Activated gamma-delta T cell (primary cell): Measurements from ENCODE around the gene CIDEB.

Experiments used
- DNase-seq: peaks from one replicate; lab custom pipeline; 2025; lab: John Stamatoyannopoulos, UW

Gene CIDEB

DNA sequence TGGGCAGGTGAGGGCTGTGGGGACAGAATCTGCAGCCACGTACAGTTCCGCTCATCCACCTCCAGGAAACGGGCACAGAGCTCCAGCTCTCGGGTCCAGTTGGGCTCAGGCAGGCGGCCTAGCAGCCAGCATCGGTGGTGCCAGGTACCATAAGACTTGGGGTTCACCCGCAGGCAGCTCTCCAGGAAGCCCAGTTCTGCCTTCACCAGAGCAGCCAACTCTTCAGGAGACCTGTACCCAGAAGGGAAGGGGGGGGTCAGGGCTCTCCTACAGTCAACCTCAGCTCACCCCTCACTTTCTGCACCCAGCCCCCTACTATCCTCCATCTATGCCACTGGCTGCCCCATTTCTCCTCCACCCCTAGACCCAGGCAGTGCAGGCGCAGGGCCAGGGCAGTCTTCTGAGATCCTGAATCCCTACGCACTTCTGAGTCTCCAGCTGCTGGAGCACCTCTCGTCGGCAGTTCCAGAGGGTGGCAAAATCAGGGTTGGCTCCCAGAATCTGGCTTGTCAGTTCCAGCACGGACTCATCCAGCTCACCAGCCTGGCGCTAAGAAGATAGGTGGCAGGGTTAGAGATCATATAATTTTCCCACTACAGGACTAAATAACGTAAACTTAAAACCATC, 37.8 kb downstream of the CIDEB start:
- DNase-seq: no peak

DNA sequence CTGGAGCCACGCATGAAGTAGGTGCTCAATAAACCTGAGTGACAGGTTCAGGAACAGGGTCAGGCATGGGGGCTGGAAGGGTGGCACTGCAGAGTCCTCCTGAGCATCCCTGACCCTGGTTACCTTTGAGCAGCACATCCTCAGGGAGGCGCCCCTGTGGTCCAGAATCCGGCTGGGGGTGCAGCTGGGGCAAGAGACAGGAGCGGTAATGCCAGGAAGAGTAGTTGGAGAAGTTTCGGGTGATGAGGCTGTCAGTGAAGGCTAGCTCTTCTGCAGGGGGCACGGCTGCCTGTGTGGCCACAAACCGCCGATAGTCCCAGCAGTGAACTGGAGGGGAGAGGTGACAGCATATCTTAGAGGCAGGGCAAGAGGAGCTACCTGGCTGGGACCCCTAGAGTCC, 38.4 kb downstream of the CIDEB start:
- DNase-seq: no peak

DNA sequence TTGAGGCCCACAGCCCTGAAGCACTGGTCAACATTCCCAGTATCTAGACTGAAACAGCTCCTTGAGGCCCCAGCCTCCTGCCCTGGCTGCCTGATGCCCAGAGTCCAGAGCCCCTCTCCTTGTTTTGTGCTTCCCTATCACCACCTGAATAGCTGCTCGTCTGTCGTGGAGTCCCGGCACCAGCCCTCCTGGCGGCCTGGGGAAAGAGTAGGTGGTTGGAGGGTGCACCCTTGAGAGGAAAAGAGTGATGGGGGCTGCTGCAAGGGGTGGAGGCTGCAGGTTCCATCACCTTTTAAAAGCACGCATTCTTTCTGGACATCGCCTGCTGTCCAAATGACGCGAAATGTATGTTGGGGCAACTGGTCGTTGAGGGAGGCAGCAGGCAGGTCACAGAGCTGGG, 39.6 kb downstream of the CIDEB start:
- no peak for DNase-seq

DNA sequence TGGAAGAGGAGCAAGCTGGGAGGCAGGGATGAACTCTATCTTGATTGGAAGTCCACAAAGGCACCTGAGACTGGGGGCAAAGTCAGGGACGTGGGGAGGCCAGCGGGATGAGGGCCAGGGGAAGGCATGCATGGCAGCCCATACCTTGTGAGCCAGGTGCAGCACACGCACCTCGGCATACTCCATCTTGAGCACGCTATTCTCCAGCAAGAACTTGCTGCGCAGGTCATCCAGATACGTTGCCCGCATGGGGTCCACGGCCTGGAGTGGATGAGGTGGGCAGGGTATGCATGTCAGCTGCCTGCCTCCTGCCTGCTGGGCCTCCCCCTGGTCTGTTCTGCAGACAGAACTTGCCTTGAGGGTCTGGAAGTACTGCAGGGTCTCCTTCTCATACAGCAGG, 40.3 kb downstream of the CIDEB start:
- DNase-seq: no peak

DNA sequence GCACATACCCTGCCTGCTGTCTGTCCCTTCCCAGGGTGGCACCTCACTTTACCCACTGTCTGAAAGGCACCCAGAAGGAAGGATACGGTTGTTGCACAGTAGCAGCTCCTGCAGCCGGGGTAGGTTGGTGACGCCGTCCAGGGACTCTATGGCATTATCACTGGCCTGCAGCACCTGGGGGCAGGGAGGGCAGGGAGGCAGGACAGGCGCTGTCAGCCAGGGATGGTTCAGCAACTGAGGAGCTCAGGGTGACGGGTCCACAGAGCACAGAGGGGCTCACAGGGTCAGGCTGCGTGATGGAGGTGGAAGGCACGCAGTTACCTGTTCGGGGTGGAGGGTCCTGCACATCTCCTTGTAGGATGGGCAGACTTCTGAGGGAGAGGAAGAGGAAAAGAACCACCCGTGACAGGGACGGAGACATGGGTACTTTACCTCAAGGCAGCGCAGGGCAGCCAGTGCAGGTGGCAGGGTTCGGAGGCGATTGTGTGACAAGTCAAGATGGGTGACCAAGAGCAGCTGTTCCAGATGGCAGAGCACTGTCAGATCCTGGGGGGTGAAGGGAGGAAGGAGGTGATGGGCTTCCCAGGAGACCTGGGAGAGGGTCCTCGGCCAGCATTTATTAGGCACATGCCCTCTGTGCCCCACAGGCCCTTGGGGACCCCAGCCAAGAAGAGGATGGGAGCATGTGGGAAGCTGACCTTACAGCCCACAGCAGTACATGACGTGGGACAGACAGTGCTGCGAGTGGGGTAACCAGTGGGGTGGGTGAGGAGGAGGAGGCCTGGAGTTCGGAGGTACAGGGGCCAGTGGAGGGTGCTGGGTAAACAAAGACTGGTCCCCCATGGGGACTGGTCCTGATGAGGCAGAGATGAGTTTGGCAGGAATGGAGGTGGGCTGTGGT, 41.2 kb downstream of the CIDEB start:
- no peak for DNase-seq

DNA sequence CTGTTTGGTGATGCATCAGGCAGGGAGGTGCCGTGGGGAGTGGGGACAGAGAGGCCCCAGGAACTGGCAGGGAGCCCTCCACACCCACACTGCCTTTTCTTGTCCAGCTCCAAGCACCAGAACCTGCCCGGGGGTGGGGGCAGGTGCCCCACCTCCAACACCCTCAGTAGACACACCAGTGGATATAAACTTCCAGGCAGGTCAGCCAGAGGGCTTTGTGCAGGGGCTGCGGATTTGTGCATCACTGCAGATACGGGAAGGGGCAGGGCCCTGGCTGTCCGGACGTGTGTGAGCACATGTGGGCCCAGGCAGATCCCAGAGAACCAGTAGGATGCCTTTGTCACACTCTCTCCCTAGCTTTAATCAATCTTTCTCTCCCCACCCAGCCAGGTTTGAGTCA, 43.5 kb downstream of the CIDEB start:
- no peak for DNase-seq

DNA sequence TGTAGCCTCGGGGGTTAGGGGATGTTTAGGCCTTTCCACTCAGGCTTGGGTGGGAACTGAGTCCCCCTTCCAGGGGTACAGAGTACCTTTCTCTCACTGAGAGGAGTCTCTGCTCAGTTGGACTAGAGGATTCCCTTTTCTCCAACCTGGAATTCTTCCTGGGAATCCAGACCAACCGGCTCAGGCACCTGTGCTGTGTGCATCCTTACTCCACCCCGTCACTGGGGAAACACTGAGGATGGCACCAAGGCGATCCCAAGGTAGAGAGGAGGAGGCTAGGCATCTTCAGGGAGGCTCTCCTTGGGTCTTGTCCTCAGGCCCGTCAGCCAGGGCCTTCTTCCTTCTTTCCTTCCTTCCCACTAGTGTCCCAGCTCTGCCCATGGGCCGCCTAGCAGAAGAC, 43.9 kb downstream of the CIDEB start:
- DNase-seq: no peak

DNA sequence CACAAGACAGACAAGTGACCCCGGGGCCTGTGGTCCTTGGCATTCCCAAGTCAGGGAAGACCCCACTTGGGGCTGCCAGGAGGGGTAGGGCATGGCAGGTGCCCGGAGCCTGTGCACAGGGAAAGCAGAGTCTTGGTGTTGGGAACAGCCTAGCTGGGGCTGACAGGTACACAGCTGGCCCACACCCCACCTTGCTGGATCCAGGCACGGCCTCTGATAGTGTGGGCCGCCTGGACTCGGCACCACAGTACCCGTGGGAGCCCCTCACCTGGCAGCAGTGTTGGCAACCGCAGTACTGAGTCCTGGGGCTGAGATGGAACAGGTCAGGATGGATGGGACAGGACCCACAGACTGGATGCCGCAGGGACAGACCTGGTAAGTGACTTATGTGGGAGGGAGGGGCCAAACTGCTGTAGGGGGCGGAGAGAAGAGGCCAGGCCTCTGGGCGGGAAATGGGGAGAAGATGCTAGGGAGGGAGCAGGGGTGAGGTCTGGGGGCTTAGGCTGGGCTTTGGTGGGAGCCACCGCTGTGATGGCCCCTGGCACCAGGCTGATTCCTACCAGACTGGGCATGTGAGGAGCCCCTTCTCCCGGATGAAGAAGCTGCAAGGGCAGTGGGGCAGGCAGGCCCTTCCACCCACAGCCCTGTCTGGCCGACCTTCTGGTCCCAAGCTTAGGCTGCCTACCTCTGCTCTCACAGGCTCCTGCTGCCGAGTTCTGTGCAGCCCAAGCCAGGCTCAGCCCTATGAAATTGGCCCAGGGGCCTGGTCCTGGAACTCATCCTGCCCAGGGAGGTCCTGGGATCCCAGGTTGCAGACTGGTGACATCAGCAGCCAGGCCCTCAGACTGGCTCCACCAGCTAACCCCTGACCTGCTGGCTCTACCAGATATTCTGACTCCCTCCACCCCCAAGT, 44.7 kb downstream of the CIDEB start, which contains the start of gene TGM1:
TGM1 (minus strand) TSS at position 357 of the 913 bp plus-strand sequence. CDS start 825 bp downstream, outside the sequence.
- no peak for DNase-seq

DNA sequence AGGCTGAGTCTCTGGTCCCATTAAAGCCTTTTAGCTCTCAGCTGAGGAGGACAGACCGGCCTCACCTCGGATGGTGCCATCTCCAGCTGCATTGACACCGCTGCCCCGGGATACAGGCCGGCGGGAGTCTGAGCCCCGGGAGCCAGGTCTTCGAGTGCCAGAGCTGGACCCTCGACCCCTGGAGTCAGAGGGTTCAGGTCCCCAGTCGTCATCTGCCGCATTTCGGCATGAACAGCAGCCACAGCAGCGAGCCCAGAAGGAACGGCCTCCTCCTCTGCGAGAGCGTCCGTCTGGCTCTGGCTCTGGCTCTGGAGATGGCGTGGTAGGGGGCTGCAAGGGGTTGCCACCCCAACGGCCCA, 45.8 kb downstream of the CIDEB start:
- no peak for DNase-seq

DNA sequence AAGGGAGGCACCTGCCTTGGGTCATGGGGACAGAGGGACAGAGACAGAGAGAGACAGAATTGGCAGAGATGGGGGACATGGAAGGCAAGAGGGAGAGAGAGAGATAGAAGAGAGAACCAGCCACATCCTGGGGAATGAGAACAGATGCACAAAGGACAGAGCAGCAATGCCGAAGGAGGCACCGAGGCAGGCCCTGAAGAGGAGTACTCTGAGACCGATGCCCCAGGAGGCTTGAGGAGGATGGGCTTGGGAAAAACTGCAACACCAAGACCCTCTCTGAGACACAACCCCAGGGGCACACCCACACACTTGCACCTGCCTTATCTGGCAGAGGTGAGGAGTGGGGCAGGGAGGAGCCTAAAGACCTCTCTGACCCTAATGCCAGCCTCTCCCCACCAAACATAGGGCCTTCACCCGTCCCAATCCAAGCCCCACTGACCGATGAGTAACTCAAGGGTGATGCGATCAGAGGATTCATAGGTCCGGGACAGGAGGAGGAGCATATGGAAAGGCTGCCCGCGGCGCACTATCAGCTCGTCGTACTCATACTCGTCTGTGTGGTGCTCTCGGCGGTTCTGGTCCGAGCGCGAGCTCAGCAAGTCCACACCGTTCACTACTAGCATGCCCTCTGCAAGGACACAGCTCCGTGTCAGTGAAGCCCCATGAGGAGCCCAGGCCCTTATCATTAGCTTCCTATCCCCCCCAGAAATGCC, 46.4 kb downstream of the CIDEB start:
- no peak for DNase-seq

DNA sequence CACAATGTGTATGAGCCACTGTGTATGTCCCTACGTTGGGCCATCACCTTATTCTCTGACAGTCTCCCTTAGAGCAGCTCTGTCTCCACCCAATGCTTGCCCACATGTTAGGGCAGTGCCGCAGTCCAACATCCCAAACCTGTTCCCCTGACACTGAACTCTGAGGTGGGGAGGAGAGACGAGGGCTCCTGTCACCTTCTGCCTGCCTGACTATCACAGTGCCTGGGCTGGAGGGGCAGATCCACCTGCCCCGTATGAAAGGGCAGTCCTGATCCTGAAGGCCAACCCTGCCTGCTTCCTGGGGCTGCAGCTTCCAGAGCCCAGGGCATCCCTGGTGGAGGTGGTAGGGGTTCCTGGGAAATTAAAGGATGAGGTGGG, 47.0 kb downstream of the CIDEB start:
- DNase-seq: no peak

DNA sequence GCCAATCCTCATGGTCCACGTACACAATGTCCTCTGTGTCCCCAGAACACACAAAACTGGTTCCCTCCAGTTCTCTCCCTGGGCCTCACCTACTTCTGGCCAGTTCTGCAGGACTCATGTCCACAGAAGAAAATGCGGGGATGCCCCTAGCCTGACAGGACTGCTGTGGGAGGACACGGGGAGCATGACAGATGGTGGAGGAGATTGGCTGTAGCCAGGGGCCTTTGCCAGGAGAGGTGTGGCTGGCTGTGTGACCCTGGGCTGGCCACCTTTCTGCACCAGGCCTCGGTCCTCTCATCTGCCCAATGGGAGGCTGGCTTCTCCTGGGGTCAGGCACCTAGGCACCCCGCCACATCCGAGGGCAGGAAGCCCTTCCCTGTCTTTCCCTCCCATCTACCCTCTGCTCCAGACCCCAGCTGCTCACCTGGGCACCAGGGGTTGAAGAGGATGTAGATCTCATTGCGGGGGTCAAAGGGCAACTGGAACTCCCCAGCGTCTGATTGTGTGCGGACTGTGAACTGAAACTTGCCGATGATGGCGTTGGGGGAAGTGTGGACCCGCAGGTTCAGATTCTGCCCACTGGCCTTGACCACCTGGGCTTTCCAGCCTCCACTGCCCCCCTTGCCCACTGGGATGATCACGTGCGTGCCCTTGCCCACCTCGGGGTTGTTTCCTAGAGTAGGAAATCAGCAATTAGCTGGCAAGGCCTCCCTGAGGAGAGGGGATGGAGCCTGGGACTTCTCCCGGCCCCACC, 47.6 kb downstream of the CIDEB start:
- no peak for DNase-seq

DNA sequence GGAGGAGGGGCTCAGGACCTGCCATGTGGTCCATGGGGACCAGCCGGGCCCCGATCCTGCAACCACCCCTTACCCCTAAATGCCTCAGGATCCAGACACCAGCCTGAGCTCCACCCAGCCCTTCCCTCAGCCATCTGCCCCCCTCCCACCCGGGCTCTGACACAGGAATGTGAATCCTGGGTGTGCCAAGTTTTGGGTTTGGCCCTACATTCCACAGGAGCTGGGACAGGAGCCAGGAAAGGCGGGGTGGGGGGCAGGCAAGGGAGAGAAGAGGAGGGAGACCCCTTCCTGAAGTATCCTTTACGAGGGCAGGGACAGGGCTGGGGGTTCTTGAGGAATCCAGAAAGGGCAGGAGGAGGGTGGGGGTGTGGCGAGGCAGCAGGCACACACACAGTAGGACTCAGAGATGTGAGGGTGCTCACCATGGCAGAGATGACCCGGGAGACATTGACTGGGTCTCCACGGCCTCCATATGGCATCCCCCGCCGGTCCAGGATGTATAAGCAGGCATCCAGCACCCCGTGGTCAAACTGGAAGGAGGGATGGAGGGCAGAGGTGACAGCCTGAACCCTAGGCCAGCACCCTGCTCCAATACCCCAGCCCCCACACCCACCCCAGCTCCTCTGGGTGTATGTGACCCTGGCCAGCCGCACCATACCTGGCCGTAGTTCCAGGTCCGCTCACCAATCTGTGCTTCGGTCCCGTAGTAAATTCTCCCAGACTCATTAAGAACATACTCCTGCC, 48.3 kb downstream of the CIDEB start:
- no peak for DNase-seq

DNA sequence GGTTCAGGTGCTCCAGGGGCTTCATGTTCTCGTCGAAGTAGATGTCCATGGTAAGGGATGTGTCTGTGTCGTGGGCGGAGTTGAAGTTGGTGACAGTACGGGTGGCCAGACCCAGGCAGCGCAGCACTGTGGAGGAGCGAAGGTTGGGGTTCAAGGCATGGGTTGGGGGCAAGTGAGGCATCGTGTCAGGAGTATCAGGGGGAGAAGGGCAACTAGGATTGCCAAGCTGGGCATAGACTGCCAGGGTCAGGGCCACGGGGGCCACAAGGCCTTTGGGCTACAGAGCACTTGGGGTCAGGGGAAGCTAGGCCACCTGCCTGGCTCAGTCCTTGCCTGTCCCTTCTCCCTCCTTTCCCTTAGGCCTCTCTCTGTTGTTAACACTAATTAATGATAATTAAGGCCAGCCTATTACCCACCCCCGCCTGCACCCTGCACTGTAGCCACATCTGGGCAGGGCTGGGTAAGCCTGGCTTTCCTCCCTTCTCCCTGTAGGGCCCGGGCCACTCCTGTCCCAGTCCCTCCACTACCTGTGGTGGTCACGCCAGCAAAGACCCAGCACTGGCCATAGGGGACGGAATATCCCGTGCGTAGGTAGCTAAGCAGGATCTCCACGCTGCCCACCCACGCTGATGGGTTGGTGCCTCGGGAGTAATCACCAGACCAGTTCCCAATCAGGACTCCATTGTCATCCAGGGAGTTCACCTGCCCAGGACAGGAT, 49.1 kb downstream of the CIDEB start:
- no peak for DNase-seq

DNA sequence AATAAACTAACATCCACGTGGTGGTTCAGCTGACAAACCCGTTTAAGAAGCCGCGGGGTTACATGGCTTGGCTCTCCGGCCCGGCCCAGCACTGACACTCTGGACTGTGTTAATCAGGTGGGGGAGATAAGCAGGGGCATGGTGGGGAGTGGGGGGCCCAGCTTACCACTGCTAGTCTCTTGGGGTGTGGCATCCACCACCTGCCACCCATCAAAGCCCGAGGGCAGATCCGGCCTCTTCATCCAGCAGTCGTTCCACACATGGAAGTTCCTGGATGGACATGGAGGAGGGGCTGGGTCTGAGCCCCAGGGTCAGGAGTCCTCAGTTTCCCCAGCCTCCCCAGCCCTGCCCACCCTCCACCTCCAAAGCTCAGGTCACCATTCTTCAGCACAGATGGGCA, 49.7 kb downstream of the CIDEB start:
- DNase-seq: no peak

DNA sequence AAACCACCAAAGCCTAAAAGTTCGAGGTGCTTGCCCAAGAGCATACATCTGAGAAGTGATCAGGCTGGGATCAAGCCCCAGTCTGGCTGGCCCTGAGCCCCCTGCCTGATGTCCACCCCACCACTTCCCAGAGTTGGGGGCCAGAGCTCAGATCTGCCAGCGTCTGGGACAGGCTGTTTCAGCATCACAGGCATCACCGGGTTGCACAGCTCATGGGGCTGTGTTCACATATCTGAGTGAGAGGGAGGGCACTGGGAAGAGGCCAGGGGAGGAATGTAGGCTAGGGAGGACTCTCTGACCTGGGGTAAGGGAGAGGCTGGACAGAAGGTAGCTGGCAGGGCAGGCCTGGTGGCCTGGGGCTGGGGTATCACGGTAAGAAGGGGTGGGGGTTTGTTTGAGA, 50.8 kb downstream of the CIDEB start:
- DNase-seq: no peak

DNA sequence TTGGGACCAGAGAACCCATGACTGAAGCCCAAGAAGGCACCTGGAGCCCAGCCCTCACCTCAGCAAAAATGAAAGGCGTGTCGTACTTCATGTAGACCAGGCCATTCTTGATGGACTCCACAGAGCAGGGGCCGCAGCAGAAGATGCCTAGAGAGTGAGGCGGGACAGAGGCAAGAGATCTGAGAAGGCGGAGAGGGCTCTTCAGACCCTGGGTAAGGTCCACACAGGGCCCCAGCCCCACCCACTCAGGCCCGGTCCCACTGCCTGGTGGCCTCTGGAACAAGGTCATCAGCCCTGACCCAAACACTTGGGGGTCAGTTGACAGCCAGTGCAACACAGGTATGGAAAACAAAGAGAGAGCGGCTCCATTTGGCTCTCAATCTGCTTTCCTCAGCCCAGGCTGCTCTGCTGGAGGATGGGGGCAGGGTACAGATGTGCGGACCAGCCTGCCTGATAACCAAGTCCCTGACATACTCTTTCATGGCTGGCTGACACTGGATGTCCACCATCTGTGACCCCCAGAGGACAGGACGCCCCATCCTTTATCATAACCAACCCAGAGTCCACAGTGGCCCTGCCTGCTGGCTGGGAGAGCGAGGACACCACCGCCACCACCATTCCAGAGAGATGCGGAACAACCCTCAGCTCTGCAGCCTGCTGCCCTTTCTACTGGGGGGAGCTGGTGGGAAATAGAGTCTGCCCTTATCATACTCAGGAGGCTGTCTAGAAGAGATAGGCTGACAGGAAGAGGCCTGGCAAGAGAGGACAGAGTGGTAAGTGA, 51.7 kb downstream of the CIDEB start:
- no peak for DNase-seq

DNA sequence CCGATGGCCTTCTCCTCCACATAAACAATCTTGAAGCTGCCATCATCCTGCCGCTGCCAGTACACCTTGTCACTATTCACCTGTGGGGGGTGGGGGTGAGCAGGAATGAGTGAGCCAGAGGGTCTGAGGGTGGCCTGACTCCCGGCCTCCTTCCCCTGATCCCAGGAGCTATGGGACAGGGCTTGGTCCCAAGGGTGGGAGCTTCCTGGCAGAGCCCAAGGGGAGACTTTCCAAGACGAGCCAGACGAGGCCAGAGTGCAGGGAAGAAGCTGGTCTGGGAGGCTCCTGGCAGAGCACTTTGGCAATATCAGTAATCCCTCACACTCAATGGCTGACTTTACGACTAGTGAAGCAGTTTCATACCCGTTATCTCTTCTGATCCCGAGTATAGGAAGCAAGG, 52.3 kb downstream of the CIDEB start:
- no peak for DNase-seq
